Activated CD8-positive, alpha-beta memory T cell treated with anti-CD3 and anti-CD28 coated beads, Interleukin-2, amount 50 U/mL, for 24 hours (primary cell): ENCODE measurements around the gene ZNF777.
"Not testable (repeated sequence)": the region's sequence is repeated elsewhere in the genome, so short reads cannot be mapped to it uniquely, and the experiment has no call there.

Experiments
- DNase-seq: peaks from one replicate; pipeline ENCODE4 v3.0.0-alpha.2; 2020; ENCODE audit errors: extremely low read depth

The ZNF777 gene

DNA sequence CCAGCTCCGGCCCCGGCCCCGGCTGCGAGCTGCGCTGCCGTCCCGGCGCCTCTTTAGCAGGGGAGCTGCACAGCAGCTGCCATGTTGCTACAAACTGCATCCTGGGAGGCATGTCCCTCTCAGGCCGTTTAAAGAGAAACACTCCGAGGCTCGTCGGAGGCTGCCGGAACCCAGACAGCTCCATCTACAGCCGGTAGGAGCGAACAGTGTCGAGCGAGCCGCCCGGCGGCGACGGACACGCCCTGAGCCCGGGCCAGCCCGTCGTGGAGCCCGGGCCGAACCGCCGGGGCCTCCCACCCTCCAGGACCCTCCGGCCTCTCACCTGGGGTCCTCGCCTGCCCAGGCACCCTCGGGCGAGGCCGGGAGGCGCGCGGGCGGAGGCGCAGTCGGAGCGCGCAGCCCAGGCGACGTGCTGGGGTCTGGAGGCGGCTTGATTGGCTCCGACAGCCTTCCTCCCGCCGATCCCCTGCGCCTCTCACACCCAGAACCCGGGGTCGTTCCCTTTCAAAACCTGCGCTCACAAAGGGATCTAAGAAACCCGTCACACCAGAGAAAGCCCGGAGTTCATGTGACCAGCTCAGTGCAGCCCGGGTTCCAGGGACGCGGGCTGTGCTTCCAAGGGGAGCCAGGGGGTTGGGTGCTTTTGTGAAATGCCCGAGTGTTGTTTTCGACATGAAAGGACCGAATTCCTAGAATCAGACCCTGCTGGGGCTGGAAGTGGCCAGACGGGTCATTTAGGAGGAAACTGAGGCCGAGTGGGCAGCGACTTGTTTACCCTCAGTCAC lies at the start of gene ZNF777:
Gene ZNF777, minus strand, starts transcription at position 570 of the 785 bp plus-strand sequence. CDS start 5,040 bp downstream, outside the sequence.
- peak; percentile 40 for DNase-seq

DNA sequence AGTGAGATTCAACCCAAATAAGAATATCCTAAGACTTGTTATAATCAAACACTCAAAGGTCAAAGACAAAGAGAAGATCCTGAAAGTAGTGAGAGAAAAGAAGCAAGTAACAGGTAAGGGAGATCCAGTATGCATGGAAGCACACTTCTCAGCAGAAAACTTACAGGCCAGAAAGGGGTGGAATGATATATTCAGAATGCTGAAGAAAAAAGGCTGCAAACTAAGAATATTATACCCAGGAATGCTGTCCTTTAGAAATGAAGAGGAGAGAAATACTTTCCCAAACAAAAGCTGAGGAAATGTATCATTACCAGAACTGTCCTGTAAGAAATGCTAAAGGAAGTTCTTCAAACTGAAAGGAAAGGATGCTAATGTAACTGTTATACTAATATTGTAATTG lies 49.4 kb upstream of the ZNF777 start:
- DNase-seq = no peak

DNA sequence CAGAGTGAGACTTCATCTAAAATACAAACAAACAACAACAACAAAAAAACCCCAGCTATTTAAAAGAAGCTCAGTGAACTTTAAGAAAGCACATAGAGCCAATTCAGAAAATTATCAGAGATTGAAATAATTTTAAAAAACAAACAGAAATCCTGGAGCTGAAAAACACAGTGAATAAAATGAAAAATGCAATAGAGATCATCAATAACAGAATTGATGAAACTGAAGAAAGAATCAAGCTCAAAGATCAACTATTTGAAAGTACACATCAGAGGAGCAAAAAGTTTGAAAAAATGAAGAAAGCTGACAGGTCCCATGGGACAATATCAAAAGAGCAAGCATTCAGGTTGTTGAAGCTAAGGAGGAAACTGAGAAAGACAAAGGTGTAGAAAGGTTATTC lies 48.9 kb upstream of the ZNF777 start:
- DNase-seq = no peak

DNA sequence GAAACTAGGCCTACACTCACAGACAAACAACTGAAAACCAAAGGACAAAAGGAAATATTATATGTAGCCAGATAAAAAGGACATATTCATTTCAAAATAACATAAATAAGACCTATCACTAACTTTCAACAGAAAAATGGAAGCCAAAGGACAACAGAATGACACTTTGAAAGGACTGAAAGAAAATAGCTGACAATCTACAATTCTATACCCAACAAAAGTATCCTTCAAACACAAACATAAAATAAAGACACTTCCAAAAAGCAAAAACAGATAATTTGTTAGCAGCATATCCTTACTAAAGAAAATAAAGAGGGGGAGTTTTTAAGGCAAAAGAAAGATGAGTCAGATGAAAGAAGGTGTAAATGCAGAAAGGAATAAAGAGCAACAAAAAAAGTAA lies 44.7 kb upstream of the ZNF777 start:
- no peak for DNase-seq

DNA sequence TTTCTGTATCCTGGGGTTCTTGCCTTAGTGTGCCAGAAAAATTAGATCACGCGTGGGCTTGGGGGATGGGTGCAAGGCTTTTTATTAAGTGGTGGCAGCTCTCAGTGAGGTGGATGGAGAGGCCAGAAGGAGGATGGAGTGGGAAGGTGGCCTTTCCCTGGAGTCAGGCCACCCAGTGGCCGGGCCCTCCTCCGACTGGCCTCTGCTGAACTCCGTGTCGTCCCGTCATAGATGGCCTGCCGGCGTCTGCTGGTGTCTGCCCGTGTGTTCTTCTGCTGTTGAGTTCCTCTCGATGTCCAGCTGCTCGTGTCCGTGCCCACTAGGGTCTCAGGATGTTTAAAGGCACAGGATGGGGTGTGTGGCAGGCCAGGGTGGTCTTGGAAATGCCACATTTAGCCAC lies 40.8 kb upstream of the ZNF777 start:
- DNase-seq = no peak

DNA sequence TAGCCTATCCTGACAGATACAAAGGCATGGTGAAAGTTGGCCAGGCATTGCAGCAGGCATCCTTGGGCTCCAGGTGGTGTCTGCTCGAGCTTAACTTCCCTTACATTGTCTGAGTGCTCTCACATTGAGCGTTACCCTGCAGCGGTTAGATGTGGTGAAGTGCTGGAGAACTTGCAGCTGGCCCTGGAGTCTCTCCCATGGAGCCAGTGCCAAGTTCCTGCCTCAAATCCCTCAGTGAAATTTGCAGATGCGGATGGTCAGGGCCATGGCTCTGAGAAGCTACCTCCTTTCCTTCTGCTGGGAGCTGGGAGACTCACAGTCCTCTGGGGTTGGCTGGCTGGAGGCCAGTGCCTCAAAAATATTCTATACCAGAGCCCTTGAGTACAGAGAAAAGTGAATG lies 40.0 kb upstream of the ZNF777 start:
- DNase-seq = no peak

DNA sequence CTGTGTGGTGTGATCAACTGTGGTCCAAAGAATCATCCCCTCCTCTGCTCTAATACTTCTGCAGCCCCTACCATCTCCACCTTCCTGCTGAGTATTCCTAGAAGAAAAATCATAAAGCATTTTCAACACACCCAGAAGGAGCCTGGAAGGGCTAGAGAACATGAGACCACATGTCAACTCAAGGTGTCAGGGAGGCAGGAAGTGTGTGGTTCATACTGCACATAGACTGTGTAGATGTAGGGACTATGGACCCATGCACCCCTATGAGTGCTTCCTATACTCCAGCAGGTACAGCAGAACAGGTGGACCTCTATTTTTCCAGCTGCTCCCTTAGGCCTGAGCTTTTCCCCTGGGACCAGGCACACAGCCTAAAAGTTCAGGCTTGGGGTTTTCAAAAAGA lies 39.3 kb upstream of the ZNF777 start:
- no peak for DNase-seq

DNA sequence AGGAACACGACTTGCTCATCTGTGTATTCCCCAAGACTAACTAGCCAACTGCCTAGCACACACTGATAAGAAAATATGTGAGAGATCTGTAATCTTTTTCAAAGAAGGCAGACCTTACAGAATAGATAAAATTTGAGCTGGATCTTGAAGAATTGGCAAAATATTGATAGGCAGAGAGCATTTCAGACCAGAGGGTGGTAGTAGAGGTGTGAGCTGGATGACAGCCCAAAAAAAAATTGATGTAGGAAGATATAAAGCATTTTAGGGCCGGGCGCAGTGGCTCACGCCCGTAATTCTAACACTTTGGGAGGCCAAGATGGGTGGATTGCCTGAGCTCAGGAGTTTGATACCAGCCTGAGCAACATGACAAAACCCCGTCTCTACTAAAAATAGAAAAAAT lies 37.9 kb upstream of the ZNF777 start:
- DNase-seq = no peak

DNA sequence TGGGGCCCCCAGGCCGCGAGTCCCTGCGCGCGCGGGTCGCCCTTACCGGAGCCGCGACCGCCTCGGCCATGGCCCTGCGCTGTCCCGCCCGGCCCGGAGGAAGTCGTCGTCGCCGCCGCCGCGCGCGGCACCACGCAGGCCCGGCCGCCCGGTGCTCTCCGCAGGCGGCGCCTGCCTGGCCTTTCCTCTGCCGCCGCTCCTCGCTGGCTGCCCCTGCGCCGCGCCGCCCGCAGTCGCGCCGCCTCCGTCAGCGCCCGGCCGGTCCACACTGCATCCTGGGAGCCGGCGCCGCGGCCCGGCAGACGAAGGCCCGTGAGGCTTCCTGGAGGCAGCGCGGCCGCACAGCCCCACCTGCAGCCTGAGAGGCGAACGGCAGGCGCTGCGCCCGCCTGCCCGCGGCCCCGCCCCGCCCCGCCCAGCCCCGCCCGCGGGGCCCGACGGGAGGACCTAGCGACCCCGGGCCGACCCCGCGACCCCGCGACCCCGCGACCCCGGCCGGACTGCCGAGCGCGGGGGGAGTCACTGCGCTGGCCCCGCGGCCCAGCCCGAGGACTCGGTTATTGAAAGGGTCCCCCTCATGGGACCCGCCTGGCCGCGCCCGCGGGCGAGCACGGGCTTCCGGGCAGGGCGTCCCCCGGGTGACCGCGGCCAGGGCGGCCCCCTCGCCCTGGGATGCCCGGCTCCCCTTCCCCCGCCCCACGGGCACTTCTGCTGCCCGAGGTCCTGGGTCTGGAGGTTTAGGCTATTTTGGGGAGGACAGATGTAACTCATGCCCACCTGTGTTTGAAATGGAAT lies 36.8 kb upstream of the ZNF777 start, which contains the start of gene ZNF746:
Gene ZNF746, minus strand, starts transcription at position 343 of the 795 bp plus-strand sequence. Its CDS starts 273 bp downstream, at position 70.
- peak; percentile 34 for DNase-seq

DNA sequence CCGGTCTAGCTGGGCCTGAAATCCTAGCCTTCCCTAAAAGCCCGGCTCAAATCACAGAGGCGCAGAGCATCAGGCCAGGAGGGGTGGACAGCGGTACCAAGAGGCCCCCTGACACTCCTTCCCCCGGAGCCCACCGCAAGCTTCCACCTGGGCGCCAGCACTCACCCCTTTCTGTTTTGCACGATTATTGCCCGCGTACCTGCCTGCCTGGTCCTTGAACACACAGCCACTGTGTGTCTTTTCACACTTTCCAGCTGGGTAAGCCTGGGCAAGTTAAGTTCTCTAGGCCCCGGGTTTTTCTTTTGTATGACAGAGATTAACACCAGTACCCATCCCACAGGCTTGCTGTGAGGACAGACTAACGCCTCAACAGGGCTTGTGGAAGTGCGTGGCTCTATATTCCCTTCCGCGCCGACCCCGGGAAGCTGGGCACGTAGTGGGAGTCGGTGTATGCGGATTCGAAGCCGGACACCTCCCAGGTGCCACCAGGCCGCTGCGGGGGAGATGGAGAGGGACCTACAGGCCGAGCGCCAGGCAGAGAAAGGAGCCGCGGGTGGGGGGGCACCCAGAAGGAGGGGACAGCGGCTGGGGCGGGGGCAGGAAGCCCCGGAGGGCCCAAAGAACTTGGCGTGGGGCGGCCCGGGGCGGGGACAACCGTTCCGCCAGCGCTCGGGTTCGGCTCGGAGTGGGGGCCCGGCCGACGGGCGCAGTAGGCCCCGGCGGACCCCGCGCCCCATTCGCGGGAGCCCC lies 36.0 kb upstream of the ZNF777 start:
- DNase-seq = no peak

DNA sequence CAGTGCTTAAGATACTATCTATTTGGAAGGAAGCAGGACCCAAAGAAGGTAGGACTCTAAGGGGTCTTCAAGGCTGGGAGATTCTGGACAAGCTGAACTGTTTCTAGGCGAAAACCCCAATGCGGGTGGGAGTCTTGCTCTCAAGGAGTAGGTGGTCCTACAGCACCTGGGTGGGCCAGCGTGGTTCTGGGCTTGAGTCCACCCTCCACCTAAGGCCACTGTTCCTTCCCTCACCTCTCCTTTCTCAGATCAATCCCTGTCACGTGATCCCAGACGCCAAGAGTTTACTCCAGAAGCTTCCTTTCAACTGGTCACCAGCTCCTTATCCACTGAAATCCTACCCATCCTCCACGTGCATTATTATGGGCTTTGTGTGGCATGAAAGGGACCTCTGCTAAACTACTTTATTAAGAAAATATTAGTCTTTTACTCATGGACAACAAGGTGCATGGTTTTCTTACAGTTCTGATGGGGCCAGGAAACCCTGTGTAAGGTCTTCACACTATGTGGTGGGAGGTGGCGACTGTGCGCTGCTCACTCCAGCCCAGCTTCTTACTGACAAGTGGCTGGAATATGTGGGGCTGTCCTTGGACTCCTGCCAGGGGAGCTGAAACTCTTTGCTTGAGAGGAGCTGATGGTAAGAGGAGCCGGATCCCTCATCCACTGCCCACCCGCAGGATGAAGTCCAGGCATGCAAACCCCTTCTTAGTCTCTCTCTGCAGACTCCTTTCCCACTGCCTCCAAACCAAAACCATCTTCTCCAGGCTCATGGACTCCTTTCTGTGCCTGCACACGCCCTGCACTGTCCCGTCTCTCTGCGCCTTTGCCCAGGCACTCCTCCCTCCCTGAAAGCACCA lies 35.2 kb upstream of the ZNF777 start:
- DNase-seq = no peak

DNA sequence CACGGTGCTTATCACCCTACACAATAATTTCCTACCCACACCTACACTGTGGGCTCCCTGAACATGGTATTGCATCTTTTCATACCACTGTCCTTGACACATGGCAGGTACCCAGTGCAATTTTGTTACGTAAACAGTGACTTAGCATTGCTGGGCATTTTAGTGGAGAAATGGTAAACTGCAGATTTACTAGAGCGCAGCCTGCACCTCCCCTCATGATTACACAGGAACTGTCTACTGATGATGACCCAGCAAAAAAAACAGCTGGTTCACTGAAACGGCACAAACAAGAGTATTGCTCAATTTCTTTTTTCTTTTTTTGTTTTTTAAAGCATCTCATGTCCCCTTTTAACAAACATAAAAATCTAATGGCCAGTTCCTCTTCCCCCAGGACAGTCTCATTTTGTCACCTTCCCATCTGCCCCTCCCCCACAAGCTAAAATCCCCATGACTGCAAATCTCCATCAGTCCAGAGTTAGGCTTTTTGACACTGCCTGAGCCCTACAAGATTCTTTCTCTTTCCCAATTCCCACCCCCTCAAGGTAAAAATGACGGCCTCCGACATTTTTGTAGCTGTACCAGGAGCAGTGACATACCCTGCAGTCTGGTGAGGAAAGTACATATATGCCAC lies 34.0 kb upstream of the ZNF777 start:
- DNase-seq = no peak

DNA sequence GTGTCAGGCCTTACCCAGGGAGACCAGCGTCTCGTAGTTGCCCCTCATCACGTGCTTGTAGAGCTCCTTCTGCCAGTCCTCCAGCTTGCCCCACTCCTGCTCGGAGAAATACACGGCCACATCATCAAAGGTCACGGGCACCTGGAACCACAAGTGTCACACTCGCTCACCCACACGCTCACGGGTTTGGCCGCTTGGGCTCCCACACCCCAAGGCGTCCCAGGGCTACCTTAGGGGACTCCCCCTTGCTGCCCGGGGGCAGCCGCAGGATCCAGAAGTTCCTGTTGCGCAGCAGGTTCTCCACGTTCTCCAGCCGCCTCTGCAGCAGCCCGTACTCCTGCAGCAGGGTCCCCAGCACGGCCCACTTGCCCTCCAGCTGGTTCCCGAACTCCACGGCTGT lies 33.1 kb upstream of the ZNF777 start:
- DNase-seq = not testable (repeated sequence)

DNA sequence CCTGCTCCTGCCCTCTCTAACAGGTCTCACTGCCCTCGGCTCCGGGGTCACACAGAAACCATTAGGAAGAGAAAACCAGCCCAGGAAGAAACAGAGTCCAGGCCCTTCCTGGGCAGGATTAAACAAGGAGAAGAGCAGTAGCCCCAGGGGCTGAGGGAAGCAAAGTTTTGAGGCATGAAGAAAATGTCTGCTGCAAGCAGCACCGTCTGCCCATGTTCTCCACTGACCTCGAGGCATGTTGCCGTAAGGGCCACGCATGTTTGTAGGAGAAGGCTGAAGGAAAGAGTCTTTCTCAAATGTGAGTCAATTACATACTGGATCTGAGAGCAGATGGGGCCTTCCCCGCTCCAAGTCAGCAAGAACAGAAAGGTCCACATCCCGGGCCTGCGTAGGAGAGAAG lies 32.5 kb upstream of the ZNF777 start:
- no peak for DNase-seq

DNA sequence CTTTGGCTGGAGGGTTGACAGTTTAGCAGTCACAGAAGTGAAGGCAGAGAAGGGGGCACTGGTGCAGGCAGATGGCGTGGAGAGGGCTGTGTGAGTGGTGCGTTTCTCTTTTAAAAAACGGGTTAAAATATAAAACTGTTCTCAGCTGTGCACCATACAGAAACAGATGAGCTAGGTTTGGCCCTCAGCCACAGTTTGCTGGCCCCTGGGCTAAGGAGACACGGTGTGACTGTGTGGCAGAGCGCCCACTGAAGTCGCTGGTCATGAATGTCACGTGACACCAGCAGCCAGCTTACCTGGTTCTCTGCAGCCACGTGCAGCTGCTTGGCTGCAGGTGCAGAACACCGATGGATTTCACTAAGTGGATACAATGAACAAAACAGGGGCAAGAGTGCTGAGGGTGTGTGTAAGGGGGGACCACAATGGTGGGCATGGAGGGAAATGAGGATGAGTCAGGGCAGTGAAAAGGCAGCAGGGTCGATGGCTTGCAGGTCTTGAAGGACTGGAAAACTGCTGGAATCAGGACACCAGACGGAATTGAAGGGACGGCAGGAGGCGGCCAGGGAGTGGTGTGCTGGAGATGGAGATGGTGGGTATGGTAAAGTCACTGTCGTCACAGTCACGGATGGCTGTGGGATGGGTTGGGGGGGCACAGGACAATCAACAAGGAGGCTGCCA lies 29.4 kb upstream of the ZNF777 start:
- DNase-seq = no peak

DNA sequence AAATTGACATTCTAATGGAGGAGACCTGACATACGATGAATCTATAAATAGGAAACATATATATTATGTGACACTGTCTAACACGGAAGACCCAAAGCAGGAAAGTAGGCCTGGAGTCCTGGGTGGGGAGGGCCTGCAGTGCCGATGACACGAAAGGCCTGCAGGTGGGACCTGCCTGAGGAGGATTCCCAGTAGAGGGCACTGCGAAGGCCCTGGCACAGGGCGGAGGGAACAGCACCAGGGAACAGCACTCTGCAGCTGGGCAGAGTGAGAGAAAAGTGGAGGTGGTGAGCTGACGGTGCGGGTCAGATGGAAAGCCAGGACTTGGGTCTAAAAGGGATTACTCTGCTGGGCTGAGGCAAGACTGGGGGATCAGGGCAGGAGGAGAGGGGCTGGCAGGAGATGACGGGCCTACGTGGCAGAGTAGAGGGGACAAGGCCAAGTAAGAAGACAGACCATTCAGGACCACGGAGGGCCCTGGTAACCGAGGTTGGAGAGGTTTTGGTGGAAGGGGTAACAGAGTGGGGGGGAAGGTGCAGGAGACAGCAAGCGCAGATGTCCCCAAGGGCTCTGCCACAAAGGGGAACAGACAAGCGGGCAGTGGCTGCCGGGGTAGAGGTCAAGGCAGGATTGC lies 28.6 kb upstream of the ZNF777 start:
- DNase-seq = no peak

DNA sequence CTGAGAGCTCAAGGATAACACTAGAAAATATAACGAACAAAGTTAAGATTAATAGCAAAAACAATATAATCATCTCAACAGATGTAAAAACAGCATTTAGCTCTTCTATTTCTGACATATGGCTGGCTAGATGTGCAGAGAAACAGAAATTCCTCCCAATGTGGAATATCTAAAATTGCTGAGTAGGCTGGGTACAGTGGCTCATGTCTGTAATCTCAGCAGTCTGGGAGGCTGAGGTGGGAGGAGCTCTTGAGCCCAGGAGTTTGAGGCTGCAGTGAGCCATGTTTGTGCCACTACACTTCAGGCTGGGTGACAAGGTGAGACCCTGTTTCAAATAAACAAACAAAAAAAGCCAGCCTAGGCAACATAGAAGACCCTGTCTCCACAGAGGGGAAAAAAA lies 18.7 kb upstream of the ZNF777 start:
- DNase-seq = no peak

DNA sequence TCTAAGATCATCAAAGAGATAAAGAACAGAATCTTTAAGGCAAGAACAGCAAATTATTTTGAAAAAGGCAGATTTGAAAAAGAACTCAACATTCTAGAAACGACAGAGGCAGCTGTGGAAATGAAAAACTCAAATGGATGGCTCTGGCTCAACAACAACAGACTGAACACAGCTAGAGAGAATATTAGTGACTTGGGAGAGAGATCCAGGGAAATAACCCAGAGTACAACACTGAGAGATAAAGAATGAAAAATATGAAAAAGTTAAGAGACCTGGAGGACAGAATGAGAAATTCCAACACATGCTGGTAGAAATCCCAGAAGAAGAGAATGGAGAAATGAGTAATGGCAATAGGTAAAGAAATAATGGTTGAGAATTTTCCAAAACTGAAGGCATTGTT lies 17.9 kb upstream of the ZNF777 start:
- DNase-seq = no peak

DNA sequence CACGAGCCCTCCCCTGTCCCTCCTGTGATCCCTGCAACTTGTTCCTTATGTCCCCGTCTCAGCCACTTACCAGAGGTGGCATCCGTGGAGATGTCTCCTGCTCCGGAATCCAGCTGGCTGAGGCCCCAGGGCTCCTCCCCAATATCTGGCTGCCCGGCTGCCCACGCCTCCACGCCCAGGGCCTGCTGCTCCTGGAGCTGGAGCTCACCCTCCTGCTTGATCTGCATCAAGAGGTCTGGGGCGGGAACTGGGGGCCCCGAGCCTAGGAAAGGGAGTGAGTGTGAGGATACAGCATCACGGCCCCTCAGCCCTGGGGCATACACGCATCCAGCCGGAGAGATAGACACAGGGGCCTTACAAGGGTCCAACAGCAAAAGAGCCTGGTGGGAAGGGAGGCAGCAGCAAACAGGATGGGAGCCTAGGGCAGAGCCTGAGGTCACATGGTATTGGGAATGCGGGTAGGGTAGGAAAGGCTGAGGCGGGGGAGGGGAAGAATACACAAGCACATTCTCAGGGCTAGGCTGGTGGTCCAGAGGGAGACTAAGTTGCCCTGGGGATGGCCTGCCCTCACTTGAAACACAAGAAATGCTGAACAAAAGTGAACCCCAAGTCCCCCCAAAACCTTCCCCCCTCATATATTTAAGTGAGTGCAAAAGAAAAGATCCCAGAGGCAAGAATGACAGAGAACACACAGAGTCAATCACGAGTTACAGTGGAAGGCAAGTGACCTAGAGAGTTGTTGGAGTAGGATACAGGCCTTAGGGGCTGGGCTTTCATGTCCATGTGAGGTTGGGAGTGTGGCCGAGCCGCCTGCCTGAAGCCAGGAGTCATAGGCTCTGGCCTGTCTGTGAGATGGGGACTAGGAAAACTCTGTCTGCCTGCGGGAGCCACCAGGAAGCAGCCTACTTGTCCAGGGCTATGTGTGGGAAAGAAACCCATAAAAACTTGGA lies 16.9 kb upstream of the ZNF777 start:
- DNase-seq = no peak
